Measurements from ENCODE around the gene STYXL2. TPM values are rescaled to one million over a fixed set of nuclear protein-coding genes. Genes with fewer than 3 reads are reported as not detected.

Gene STYXL2
- total RNA-seq, 2 donors from 2014 or later = 0.10 TPM; not detected in 1

DNA sequence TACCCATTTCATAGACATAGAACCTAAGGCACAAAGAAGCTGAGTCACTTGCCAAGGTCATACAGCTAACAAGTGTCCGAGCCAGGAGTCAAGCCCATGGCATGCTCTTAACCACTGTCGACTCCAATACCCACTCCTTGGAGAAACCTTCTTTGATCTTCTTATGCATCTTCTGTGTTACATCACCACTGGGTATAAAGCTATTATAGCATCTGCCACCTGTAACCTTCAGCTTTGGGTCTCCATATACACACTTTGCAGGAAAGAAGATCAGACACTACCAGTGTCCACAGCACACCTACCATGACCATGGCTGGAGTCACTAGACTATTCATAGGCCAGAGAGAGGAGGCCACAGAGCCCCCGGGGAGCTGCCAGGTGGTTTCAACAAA, 32.8 kb upstream of the STYXL2 start:
- no peaks in the 10 kb centered on the region for H3K9me3 ChIP-seq
- H3K4me3 ChIP-seq = no peak overlapping the region
- no peaks in the 10 kb centered on the region for H3K27me3 ChIP-seq
- H3K4me1 ChIP-seq = peaks cover 4% of the 10 kb centered on the region
- TF ChIP-seq, protein P1, sequence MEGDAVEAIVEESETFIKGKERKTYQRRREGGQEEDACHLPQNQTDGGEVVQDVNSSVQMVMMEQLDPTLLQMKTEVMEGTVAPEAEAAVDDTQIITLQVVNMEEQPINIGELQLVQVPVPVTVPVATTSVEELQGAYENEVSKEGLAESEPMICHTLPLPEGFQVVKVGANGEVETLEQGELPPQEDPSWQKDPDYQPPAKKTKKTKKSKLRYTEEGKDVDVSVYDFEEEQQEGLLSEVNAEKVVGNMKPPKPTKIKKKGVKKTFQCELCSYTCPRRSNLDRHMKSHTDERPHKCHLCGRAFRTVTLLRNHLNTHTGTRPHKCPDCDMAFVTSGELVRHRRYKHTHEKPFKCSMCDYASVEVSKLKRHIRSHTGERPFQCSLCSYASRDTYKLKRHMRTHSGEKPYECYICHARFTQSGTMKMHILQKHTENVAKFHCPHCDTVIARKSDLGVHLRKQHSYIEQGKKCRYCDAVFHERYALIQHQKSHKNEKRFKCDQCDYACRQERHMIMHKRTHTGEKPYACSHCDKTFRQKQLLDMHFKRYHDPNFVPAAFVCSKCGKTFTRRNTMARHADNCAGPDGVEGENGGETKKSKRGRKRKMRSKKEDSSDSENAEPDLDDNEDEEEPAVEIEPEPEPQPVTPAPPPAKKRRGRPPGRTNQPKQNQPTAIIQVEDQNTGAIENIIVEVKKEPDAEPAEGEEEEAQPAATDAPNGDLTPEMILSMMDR (IDR thresholded peaks at IDR 0.05) = no peak
- intact Hi-C loops (cut with DNase I) = no loop called here
- DNase-seq = no peak
- no peaks in the 10 kb centered on the region for H3K36me3 ChIP-seq
- no peak overlapping the region for H3K9ac ChIP-seq (ENCODE audit: low read depth in 2 of 2, low read length in 2 of 2)
- no peak overlapping the region for H3K27ac ChIP-seq

- TF ChIP-seq, protein P1 (IDR thresholded peaks at IDR 0.05) = no peak
- Histone ChIP-seq H3K9me3 (no peaks in the 10 kb centered on the region), H3K4me3 (no peak overlapping the region), H3K36me3 (no peaks in the 10 kb centered on the region), H3K4me1 (peaks cover 8% of the 10 kb centered on the region), H3K9ac (ENCODE audit: low read depth in 2 of 2, low read length in 2 of 2) (peak overlapping the region in 1 of 2 donors; percentile 1), H3K27me3 (no peaks in the 10 kb centered on the region), H3K27ac (no peak overlapping the region)
- intact Hi-C loops (cut with DNase I) = loop anchor here (5.0 kb wide), 3 partner anchors 53 to 468 kb away; no protein-coding TSS in a partner anchor
- no peak for DNase-seq
Observed at GRCh38 chr1:167064621-167065020, 29.3 kb upstream of the STYXL2 start.

DNA sequence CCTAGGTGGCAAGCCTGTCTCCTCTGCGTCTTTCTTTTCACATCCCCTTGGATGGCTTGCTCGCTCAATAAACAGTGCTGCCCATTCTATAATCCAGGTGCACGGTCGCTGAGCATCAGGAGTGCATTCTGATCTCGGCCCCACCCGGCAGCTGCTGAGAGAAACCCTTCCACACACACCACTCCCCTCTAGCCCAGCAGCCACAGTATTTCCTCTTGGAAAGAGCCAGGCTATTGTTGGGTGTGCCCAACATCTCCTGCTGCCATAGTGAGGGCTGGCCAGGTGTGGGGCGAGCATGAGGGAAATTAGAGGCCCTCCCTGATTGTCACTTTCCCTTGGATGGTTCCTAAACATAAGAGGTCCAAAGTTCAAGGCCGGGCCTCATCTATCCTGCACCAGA, 28.4 kb upstream of the STYXL2 start:
- Histone ChIP-seq H3K9me3 (no peaks in the 10 kb centered on the region), H3K4me1 (peaks cover 8% of the 10 kb centered on the region), H3K9ac (ENCODE audit: low read depth in 2 of 2, low read length in 2 of 2) (peak overlapping the region in 1 of 2 donors; percentile 1), H3K27me3 (no peaks in the 10 kb centered on the region), H3K36me3 (no peaks in the 10 kb centered on the region), H3K4me3 (no peak overlapping the region), H3K27ac (peak overlapping the region; percentile 66)
- intact Hi-C loops (cut with DNase I) = loop anchor here (5.0 kb wide), 3 partner anchors 52 to 467 kb away; no protein-coding TSS in a partner anchor
- TF ChIP-seq, protein P1 (IDR thresholded peaks at IDR 0.05) = no peak
- peak; percentile 89 for DNase-seq

DNA sequence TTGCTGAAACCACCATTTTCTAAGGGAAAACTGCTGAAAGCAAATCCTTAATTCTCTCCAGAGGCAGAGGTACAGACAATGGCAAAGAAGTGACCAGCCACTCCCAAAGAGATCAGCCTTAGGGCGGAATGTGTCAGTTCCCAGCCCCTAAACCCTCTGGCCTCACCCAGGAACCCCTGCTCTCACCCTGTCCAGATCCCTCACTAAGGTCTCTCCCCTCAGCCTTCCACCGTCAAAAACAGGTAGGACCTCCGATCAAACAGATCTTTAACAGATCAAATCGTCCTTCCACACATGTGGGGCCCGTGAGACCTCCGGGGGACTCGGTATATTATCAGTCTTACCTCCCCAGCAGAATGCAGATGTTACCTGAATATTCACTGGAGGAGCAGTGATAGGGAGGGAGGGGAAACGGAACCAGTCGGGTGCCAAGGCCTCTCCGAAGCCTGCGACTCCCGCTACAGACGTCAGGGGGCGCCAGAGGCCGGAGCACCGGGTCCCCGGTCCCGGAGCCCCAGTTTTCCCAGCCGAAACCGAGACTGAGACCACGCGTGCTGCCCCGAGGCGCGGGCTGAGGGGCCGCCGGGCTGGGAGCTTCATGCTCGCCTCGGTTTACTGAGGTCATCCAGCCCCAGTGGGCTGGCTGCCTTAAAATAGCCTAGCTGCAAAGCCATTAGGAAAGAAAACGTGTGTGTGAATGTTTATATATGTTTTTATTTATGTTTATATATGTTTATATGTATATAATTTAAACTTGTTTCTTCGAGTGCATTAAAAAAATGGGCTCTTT, 27.3 kb upstream of the STYXL2 start:
- H3K9ac ChIP-seq (ENCODE audit: low read depth in 2 of 2, low read length in 2 of 2) = peak overlapping the region in 1 of 2 donors; percentile 30
- no peaks in the 10 kb centered on the region for H3K9me3 ChIP-seq
- intact Hi-C loops (cut with DNase I) = loop anchor here (5.0 kb wide), 3 partner anchors 51 to 466 kb away; no protein-coding TSS in a partner anchor

DNA sequence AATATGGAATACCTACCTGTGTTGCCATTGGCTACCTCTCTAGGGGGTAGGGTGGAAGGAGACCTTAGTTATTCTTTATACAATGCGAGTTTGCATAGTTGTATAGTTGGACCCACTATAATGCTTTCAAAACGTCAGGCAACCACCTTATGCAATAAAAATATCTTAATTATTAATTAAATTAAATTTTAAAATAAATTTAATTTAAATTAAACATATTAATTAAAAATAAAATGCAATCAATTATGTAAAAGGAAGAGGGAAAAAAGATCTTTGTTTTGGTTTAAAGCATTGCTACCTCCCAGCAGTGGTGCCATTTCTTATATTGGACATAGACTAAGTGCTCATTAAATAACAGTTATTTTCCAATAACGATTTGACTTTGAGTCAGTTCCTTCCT, 26.0 kb upstream of the STYXL2 start:
- Histone ChIP-seq H3K9ac (ENCODE audit: low read depth in 2 of 2, low read length in 2 of 2) (no peak overlapping the region), H3K27me3 (no peaks in the 10 kb centered on the region), H3K9me3 (no peaks in the 10 kb centered on the region), H3K36me3 (no peaks in the 10 kb centered on the region), H3K4me1 (peaks cover 8% of the 10 kb centered on the region), H3K4me3 (no peak overlapping the region), H3K27ac (no peak overlapping the region)
- intact Hi-C loops (cut with DNase I) = loop anchor here (5.0 kb wide), 3 partner anchors 49 to 464 kb away; no protein-coding TSS in a partner anchor
- TF ChIP-seq, protein P1 (IDR thresholded peaks at IDR 0.05) = no peak
- no peak for DNase-seq

More for the DNA sequence above, 27.3 kb upstream of the STYXL2 start:
- peaks cover 8% of the 10 kb centered on the region for H3K4me1 ChIP-seq
- TF ChIP-seq, protein P1 (IDR thresholded peaks at IDR 0.05) = peak; percentile 98
- DNase-seq = peak; percentile 86
- no peaks in the 10 kb centered on the region for H3K27me3 ChIP-seq
- no peak overlapping the region for H3K4me3 ChIP-seq
- H3K36me3 ChIP-seq = no peaks in the 10 kb centered on the region
- H3K27ac ChIP-seq = peak overlapping the region; percentile 66
